ENCODE measurements around the gene COX4I1. TPM values are rescaled to one million over a fixed set of nuclear protein-coding genes. Genes with fewer than 3 reads are reported as not detected.
"Not testable (repeated sequence)": the region's sequence is repeated elsewhere in the genome, so short reads cannot be mapped to it uniquely, and the experiment has no call there.

COX4I1 gene
- total RNA-seq, 1 experiment from 2014 or later, result 304 TPM

DNA sequence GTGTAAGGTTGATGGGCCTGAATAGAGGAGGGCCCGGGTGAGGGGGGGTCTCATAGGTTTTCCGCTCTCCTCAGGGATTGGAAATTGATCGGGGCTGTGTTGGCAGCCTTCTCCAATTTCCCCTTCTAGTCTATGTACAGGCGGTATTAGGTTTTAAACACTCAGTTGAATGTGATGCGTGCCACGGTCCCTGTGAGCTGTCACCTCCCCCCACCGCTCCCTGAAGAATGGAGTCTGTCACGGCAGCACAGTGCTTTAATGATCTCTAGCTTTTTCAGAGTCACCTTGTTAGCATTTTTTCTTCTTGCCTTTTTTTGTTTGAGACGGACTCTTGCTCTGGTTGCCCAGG is 800 bp downstream of the COX4I1 start:
- H3K27me3 ChIP-seq, result no peaks in the 10 kb centered on the region
- no peaks in the 10 kb centered on the region for H3K9me3 ChIP-seq (replicated peaks)
- DNase-seq, result no peak
- H3K36me3 ChIP-seq, result peaks cover 11% of the 10 kb centered on the region; the same call in 1 of the 2 replicates
- H3K27ac ChIP-seq, result peak overlapping the region; percentile 72
- H3K4me1 ChIP-seq, result no peaks in the 10 kb centered on the region
- H3K4me3 ChIP-seq, result peak overlapping the region; percentile 86

- H3K27me3 ChIP-seq, result no peaks in the 10 kb centered on the region
- H3K9me3 ChIP-seq (replicated peaks), result no peaks in the 10 kb centered on the region
- peaks cover 17% of the 10 kb centered on the region for H3K36me3 ChIP-seq
- no peaks in the 10 kb centered on the region for H3K4me1 ChIP-seq
- DNase-seq, result no peak
- no peak overlapping the region for H3K4me3 ChIP-seq
- no peak overlapping the region for H3K27ac ChIP-seq
Observed at GRCh38 chr16:85803570-85803969, 4.1 kb downstream of the COX4I1 start.

DNA sequence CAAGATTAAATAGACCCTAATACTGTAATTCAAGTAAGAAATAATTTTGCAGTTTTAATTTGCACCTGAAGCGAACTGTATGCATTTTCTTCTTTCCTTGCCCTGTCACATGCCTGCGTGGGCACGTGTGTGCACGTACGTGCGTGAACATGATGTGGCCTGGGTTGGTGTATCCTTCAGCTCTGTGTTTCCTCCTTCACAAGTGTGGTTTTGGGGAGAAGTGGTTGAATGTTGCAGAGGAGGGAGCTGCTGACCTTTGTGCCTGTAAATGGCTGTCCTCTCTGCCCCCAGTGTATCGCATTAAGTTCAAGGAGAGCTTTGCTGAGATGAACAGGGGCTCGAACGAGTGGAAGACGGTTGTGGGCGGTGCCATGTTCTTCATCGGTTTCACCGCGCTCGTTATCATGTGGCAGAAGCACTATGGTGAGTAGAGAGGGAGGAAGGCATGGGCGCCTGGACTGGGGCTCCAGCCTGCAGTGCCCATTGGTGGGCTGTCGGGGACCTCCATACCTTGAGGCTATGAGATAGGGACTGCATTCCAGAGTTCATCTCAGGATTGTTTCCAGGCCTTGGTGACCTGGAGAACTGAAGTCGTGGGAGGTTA is 6.0 kb downstream of the COX4I1 start:
- no peak for DNase-seq
- H3K27ac ChIP-seq, result no peak overlapping the region
- no peaks in the 10 kb centered on the region for H3K27me3 ChIP-seq
- H3K36me3 ChIP-seq, result peaks cover 17% of the 10 kb centered on the region
- H3K9me3 ChIP-seq (replicated peaks), result no peaks in the 10 kb centered on the region
- no peak overlapping the region for H3K4me3 ChIP-seq
- H3K4me1 ChIP-seq, result no peaks in the 10 kb centered on the region

- Histone ChIP-seq H3K36me3 (peaks cover 17% of the 10 kb centered on the region), H3K27me3 (no peaks in the 10 kb centered on the region), H3K4me3 (no peak overlapping the region), H3K27ac (no peak overlapping the region), H3K9me3 (replicated peaks) (no peaks in the 10 kb centered on the region), H3K4me1 (no peaks in the 10 kb centered on the region)
- no peak for DNase-seq
Observed at GRCh38 chr16:85806539-85806938, 7.0 kb downstream of the COX4I1 start.

GRCh38 chr16:85807340-85807739 is 7.8 kb downstream of the COX4I1 start:
- H3K36me3 ChIP-seq, result peaks cover 17% of the 10 kb centered on the region
- not testable (repeated sequence) for H3K4me3 ChIP-seq; DNase-seq; H3K9me3 ChIP-seq (replicated peaks); H3K27ac ChIP-seq; H3K4me1 ChIP-seq; H3K27me3 ChIP-seq

DNA sequence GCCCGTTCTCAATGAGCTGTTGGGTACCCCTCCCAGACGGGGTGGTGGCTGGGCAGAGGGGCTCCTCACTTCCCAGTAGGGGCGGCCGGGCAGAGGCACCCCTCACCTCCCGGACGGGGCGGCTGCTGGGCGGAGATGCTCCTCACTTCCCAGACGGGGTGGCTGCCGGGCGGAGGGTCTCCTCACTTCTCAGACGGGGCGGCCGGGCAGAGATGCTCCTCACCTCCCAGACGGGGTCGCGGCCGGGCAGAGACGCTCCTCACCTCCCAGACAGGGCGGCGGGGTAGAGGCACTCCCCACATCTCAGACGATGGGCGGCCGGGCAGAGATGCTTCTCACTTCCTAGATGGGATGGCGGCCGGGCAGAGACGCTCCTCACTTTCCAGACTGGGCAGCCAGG is 8.6 kb downstream of the COX4I1 start:
- H3K4me1 ChIP-seq; H3K9me3 ChIP-seq (replicated peaks); DNase-seq; H3K4me3 ChIP-seq; H3K27me3 ChIP-seq; H3K27ac ChIP-seq: not testable (repeated sequence)
- peaks cover 17% of the 10 kb centered on the region for H3K36me3 ChIP-seq

GRCh38 chr16:85808926-85809325 is 9.4 kb downstream of the COX4I1 start:
- no peaks in the 10 kb centered on the region for H3K4me1 ChIP-seq
- H3K4me3 ChIP-seq, result no peak overlapping the region
- no peak for DNase-seq
- peaks cover 16% of the 10 kb centered on the region for H3K36me3 ChIP-seq
- no peak overlapping the region for H3K27ac ChIP-seq
- no peaks in the 10 kb centered on the region for H3K9me3 ChIP-seq (replicated peaks)
- no peaks in the 10 kb centered on the region for H3K27me3 ChIP-seq

DNA sequence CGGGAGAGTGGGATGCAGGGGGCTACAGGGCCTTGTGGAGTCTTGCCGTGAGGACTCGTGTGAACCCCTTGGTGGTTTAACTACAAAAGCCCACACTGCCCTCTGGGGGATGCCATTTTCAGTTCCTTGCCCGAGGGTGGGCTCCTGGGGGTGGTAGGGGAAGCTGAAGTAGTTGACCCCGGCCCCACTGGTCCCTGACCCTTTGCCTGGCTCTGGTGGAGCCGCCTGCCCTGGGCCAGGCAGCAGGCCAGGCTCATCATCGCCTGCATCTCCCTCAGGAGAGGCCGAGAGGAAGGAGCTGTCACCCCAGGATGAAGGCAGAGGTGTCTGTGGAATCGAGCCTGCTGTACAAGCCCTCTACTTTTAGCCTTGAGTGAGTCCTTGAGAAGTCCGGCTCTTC is 10.2 kb downstream of the COX4I1 start:
- peaks cover 15% of the 10 kb centered on the region for H3K36me3 ChIP-seq
- H3K27me3 ChIP-seq, result no peaks in the 10 kb centered on the region
- no peaks in the 10 kb centered on the region for H3K9me3 ChIP-seq (replicated peaks)
- H3K27ac ChIP-seq, result no peak overlapping the region
- H3K4me1 ChIP-seq, result no peaks in the 10 kb centered on the region
- H3K4me3 ChIP-seq, result no peak overlapping the region
- DNase-seq, result no peak

- H3K4me3 ChIP-seq, result no peak overlapping the region
- H3K27ac ChIP-seq, result no peak overlapping the region
- H3K9me3 ChIP-seq (replicated peaks), result no peaks in the 10 kb centered on the region
- no peaks in the 10 kb centered on the region for H3K27me3 ChIP-seq
- no peaks in the 10 kb centered on the region for H3K4me1 ChIP-seq
- DNase-seq, result no peak
- peaks cover 10% of the 10 kb centered on the region; the same call in 1 of the 2 replicates for H3K36me3 ChIP-seq
Observed at GRCh38 chr16:85810097-85810741, 10.7 kb downstream of the COX4I1 start.

DNA sequence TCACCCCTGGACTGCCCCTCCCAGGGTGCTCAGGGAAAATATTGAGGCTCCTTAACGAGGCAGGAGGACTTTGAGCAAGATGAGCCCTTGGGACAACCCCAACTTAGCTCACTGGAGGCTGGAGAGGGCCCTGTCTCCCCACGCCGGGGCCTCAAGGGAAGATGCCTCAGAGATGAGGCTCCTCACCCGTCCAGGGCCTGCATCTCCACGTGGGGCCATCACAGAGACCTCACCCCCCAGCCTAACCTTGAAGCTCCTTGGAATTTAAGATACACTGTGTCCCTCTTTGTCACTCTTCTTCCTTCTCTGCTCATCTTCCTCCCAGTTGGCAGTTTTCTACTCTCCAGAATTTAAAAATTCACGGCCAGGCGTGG is 11.2 kb downstream of the COX4I1 start:
- no peaks in the 10 kb centered on the region for H3K27me3 ChIP-seq
- peaks cover 6% of the 10 kb centered on the region; the same call in 1 of the 2 replicates for H3K36me3 ChIP-seq
- no peak overlapping the region for H3K27ac ChIP-seq
- no peaks in the 10 kb centered on the region for H3K9me3 ChIP-seq (replicated peaks)
- H3K4me1 ChIP-seq, result no peaks in the 10 kb centered on the region
- no peak for DNase-seq
- H3K4me3 ChIP-seq, result no peak overlapping the region

- no peaks in the 10 kb centered on the region for H3K9me3 ChIP-seq (replicated peaks)
- no peaks in the 10 kb centered on the region for H3K4me1 ChIP-seq
- no peak overlapping the region for H3K27ac ChIP-seq
- H3K4me3 ChIP-seq, result no peak overlapping the region
- DNase-seq, result no peak
- no peaks in the 10 kb centered on the region for H3K27me3 ChIP-seq
- H3K36me3 ChIP-seq, result no peaks in the 10 kb centered on the region
Observed at GRCh38 chr16:85812031-85812807, 12.7 kb downstream of the COX4I1 start.

GRCh38 chr16:85812811-85813700 is 13.6 kb downstream of the COX4I1 start:
- Histone ChIP-seq H3K27ac (no peak overlapping the region), H3K4me1 (no peaks in the 10 kb centered on the region), H3K4me3 (no peak overlapping the region), H3K27me3 (no peaks in the 10 kb centered on the region), H3K36me3 (no peaks in the 10 kb centered on the region), H3K9me3 (replicated peaks) (no peaks in the 10 kb centered on the region)
- no peak for DNase-seq

DNA sequence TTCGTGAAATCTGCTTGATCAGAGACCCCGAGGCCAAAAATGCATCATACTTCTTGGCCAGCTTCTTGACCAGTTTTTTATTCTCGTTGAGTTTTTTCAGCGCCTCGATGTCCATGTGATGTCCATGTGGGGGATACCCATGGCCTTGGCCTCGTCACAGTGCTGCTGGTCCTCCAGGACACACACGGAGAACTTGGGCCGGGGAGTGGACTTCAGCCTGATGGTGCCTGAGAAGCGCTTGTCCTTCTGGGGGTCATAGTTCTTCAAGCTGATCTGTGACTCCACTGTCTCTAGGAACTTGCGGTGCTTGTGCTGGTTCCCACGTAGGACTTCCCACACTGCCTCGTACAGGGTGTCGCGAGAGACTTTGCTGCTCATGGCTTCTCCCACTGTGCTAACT is 16.7 kb downstream of the COX4I1 start:
- H3K36me3 ChIP-seq, result no peaks in the 10 kb centered on the region
- no peaks in the 10 kb centered on the region for H3K4me1 ChIP-seq
- no peak for DNase-seq
- no peak overlapping the region for H3K4me3 ChIP-seq
- H3K27ac ChIP-seq, result no peak overlapping the region
- no peaks in the 10 kb centered on the region for H3K27me3 ChIP-seq
- no peaks in the 10 kb centered on the region for H3K9me3 ChIP-seq (replicated peaks)

GRCh38 chr16:85817195-85817594 is 17.7 kb downstream of the COX4I1 start:
- H3K27ac ChIP-seq; H3K36me3 ChIP-seq; H3K4me1 ChIP-seq; DNase-seq; H3K4me3 ChIP-seq; H3K27me3 ChIP-seq; H3K9me3 ChIP-seq (replicated peaks): not testable (repeated sequence)

DNA sequence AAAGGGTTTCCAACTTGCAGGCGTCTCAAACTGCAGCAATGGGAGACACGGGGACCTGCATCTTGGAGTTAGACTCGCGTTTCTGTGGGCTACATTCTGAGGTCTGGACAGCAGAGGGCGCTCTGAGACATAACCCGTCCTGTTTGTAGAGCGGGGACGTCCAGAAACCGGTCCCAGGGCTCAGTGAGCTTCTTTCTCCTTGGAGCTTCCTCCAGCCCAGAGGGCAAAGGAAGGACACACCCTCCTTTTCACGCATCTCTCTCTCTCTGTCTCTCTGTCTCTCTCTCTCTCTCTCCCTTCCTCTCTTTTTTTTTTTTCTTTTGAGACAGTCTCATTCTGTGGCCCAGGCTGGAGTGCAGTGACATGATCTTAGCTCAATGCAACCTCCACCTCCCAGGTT is 19.8 kb downstream of the COX4I1 start:
- H3K4me1 ChIP-seq, result no peaks in the 10 kb centered on the region
- no peaks in the 10 kb centered on the region for H3K36me3 ChIP-seq
- H3K4me3 ChIP-seq, result no peak overlapping the region
- H3K9me3 ChIP-seq (replicated peaks), result no peaks in the 10 kb centered on the region
- DNase-seq, result peak; percentile 79 to 85
- no peak overlapping the region for H3K27ac ChIP-seq
- no peaks in the 10 kb centered on the region for H3K27me3 ChIP-seq

All from SJCRH30 (cell line).